HG03521 (cell line): ENCODE data around the gene ITSN2.

Experiments
- ATAC-seq: cut with Tn5 transposase; IDR thresholded peaks from one replicate; pipeline ENCODE4 v1.9.1; 2021; ENCODE audit warnings: mild to moderate bottlenecking, moderate library complexity; ENCODE audit not compliant: unreplicated experiment

Gene ITSN2

DNA sequence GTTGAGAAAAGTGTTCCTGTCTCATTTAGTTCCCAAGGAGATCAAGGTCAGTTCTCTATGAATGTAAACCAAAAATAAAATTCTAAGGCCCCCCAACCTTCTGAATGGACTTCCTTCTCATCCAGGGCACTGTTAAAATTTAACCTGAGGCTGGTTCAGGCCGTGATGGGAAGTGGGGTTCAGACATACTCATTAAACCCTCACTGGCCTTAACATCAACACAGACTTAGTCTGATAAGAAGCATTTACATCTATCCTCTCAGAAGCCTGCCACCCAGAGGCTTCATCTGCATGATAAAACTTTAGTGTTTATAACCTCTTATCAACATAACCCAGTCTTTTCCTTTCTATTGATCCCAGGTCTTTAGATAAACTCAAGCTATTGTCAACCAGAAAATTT is 22.4 kb downstream of the ITSN2 start:
- no peak for ATAC-seq

DNA sequence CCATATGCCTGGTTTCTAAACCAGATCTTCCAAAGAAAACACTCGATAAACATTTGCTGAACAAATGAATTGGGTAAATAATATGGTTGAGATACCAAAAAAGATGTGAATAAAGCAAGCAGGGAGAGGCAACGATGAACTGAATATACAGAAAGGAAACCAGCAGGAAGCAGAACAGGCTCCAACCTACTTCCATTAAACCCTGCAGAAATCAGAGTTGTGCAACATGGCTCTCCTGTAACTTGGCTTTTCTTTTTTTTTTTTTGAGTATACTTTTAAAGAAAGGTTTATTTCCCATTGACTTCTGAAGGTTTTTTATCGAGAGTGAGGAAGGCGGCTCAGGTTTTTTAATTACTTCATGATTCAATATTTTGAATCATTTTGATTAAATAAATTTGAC is 23.5 kb downstream of the ITSN2 start:
- ATAC-seq = no peak

GRCh38 chr2:24334245-24334633 is 26.1 kb downstream of the ITSN2 start:
- ATAC-seq = no peak

DNA sequence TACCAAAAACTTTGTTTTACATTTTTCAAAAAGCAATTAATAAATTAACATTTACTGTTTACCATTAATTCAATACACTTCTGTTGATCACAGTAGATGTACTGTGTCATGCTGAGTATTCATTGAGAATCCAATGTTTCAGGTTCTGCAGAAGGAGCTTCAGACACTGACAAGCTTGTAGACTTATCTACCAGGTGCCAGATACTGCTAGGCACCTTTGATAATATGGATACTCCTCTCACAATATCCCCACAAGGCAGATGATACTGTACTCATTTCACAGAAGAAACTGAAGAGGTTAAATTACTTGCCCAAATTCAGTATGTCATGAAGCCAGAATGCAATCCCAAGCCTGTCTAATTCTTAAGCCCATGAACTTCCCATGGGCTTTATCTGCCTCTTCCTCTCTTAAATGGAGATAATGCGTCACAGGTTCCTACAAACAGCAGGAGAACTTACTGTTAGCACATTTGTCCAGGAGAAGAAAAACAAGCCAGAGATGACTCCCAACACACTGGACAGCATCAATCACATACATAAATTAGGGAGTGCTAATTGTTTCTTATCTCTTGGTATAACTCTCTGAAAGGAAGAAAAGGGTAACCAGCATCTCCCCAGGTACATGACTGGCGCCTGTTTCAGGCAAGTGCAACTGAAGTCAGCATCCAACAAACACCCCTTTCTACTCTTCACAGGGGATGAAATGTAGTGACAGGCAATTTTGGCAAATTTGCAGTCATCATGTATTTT is 27.4 kb downstream of the ITSN2 start:
- ATAC-seq = no peak

GRCh38 chr2:24330161-24330560 is 30.2 kb downstream of the ITSN2 start:
- no peak for ATAC-seq

DNA sequence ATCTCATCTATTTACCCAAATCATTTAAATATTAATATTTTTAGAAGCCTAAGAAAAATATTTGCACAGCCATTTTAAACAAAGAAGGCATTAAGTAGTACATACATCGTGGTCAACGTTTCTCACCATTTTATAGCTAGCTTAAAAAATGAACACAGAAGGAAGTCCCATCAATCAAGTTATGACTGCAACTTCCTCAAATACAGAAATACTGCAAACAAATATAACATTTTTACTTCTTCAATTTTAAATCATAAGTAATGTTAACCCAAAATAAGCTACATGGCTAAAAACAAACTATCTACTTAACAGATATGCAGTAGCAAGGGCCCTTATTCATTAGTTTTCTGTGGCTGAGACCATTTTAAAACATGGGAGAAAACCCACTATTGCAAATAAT is 30.6 kb downstream of the ITSN2 start:
- ATAC-seq = no peak

DNA sequence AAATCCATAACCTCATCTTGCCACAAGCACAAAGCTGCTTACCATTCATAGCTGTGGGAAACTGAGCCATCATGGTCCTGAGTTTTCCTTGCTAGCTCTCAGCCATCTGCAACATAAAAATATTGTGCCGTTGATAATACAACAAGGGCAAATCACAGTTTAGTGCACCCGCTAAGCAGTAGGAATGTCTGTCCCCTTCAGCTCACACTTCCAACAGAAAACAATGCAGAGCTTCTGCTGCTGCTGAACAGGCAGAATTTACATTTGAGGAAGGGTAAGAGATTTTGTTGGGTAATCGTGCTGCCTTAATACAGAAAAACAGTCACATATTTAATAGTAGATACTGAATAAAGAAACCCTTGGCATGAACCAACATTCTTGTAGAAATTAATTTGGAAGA is 32.3 kb downstream of the ITSN2 start:
- no peak for ATAC-seq

DNA sequence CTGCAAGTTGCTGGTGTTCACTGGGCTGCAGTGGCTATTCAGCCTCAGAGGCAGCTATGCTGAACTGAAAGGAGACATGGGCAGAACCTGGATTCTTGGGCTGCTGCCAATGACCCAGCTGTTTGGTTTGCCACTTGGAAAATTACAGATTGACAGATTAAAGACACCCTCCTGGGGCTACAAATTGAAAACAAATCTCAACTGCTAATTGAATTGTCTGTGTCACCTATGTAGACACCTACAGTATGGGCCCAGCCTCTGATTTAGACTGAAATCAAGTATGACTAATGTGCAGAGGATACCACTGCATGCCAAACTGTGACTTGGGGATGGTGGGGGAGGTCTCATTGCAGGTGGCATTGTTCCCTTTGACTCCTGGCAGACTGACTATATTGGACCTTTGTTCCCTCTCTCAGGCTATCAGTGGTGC is 42.8 kb downstream of the ITSN2 start:
- ATAC-seq = no peak

DNA sequence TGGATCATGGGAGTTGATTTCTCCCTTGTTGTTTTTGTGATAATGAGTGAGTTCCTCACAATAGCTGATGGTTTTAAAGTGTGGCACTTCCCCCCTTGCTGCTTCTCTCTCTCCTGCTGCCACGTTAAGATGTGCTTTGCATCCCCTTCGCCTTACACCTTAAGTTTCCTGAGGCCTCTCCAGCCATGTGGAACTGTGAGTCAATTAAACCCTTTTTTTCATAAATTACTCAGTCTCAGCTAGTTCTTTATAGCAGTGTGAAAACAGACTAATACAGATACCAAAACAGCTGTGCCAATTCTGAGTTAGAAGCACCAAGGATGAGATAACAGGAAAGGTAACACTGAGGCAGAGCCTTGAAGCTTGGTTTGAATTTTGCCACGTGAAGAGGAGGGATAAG is 44.7 kb downstream of the ITSN2 start:
- ATAC-seq = no peak

DNA sequence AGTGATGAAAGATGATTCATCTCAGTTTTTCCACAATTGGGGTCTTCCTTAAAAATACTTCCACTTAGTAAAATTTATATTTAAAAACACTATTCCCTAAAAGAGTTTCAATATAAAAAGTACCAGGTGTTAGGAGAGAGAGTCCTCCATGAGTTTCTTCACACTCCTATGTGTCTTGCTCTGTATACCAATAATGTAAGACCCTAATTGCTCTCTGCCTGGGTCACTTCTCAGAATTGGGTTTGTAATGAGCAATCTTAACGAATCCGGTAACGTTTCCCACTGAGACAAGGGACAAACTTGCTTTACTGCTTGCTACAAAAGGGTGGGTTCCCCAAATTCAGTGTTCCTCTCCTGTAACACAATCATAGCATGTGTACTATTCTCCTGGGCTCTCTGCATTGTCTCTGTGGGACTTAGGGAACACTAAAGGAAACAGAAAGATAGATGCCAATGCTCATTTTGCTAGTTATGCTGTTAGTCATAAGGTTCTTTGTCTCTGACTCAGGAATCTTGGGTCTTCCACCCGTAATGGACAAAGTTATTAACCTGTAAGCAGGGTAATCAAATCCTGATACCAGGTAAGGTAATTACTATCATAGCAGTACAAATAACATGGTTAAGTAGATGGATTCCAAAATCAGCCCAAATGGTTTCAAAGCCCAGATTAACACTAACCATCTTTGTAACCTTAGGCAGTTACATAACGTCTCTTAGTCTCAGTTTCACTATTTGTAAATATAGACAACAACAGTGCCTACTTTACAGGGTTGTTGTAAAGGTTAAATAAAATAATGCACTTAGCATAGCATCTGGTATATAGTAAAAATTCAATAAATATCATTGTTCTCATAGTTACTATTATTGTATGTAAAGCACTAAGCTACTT is 46.3 kb downstream of the ITSN2 start:
- ATAC-seq = no peak

DNA sequence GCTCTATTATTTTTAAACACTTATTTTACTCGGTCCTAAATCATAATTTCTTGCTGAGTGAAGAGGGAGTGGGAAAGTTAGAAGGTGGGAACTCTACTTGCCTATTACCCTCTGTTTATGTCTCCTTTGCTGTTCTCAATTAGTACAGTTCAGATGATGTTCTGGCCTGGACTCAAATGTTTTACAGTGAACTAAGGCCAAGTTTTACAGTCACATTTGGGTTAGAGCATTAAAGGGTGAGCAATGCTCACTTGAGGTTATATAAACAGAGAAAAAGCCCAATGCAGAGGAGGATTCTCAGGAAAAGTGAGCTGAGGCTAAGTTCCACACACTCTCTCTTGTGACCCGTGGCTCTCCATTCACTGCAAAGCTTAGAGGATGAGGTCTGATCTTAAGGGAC is 52.4 kb downstream of the ITSN2 start:
- no peak for ATAC-seq

DNA sequence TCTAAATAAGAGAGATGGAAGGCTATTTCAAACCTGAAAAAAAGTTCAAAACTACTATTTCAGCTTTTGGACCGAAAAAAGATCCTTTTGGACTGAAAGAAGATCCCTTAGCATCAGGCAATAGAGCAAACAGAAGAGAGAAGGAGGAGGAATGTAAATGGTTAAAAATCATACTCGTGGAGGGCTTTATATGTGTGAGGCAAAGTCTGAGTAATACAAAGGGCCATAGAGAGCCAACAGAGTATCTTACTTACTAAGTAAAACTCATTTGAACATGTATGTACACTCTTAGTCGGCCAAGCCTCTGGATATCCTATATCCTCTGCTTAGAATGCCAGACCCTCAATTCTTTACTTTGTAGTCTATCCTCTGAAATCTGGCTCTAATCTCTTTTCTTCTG is 55.7 kb downstream of the ITSN2 start:
- ATAC-seq = no peak

GRCh38 chr2:24304098-24304497 is 56.2 kb downstream of the ITSN2 start:
- ATAC-seq = no peak

GRCh38 chr2:24301599-24301998 is 58.7 kb downstream of the ITSN2 start:
- ATAC-seq = no peak

- no peak for ATAC-seq
Observed at GRCh38 chr2:24297663-24298062, 62.7 kb downstream of the ITSN2 start.

DNA sequence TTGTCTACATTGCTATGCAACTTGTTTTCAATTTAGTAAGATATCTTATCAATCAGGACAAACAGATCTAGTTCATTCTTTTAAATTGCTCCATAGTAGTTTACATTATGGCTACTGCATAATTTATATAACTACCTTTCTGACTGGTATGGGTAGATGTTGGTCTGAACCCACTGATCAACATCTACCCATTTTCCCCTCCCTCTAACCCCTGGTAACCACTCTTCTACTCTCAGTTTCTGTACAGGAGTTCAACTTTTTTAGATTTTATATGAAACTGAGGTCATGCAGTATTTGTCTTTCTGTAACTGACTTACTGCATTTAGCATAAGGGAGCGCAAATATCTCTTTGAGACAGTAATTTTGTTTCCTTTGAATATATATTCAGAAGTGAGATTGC is 73.2 kb downstream of the ITSN2 start:
- no peak for ATAC-seq

DNA sequence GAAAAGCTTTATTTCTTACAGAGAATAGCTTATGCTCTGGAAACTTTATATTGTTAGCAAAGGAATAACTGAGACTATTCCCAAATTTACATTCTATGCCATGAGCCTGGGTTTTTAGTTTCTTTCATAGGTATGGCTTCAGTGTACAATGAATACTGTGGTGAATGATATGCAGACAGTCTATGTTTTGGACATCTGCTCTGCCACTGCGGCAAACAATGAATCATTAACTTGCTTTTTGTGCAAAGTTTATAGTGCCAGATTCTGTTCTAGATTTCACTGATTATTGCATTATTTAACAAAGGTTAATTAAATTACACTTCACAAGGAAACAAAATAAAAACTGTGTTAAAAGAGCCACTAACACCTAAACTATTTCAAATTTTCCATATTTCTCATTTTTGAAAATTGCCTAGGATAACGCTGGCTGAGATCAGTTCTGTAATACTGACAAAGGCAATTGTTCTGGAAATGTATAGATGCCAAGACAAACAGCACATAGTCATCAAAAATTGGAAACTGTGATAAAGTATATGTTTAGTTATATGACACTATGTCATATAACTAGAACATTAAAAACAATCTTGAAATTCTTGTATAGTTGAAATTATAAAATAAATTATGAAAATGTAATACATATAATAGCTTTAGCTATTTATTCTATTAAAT is 74.7 kb downstream of the ITSN2 start:
- ATAC-seq = no peak

DNA sequence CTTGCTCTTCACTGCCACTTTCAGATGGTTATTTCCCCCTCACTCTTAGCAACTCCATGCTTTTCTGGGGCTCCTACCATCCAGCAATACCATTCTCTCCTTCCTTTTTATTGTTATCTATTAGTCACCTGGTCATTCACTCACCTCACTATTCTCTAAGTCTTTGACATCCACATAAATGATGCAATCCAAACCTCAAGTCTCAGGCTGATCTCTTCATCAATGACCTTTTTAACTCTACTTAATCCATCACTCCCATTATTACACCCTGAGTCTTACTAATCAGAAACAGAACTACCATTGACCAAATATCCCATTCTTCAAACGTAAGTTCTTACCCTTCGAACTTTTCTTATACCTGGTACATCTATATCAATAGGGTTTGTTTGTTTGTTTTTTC is 79.7 kb downstream of the ITSN2 start:
- no peak for ATAC-seq

DNA sequence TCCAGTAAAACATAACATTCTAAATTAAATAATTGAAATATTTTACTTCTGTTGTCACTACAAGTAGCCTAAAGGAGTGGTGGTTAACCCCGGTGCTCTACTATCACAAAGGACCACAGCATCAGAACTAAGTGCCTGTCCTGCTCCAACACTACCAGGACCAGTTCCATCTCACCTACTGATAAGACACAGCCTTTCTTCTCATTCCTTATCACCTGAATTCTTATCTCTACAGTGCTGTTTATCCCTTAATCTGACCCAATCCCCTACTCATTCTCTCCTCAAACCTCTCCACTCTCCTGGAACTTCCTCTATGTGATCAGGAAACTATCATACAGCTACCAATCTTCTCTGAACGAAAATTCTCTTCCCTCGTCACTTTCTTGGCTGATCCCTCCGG is 80.2 kb downstream of the ITSN2 start:
- no peak for ATAC-seq

GRCh38 chr2:24276349-24276899 is 83.9 kb downstream of the ITSN2 start:
- ATAC-seq = no peak

DNA sequence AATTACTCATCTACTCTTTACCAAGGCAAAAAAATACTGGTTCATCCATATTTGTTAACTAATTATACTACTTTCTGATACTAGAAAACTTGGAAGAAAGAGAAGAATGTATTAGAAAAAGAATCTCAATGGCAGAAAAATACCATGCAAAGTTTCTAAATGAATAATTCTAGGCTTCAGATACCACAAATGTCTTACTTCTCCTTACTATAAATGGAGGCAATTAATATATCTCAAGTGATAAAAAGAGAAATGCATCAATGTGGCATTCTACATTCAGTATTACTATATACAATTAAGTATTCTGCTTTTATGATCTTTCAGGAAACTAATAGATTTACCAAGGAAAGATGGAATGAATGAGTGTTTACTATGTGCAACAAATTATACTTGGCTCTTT is 85.5 kb downstream of the ITSN2 start:
- ATAC-seq = no peak
